GM23248 (cell line): ENCODE results near the gene MICAL1.

Experiments used
- EZH2 ChIP-seq: fragments of 200-600 bp; sonication (generic); IDR thresholded peaks from 2 replicates; pipeline ENCODE4 v1.6.1; 2018; ENCODE audit warnings: antibody characterized with exemption, mild to moderate bottlenecking; ENCODE audit not compliant: insufficient read depth, poor library complexity, severe bottlenecking
- EZH2phosphoT487 ChIP-seq: fragments of 200-600 bp; sonication (generic); IDR thresholded peaks from 2 replicates; pipeline ENCODE4 v1.6.1; 2018; ENCODE audit warnings: antibody characterized with exemption, moderate library complexity, mild to moderate bottlenecking, low read depth; ENCODE audit not compliant: insufficient read depth

- TF ChIP-seq EZH2phosphoT487, result no peak
- no peak for TF ChIP-seq EZH2
Observed at GRCh38 chr6:109483735-109484057, 28.1 kb upstream of the MICAL1 start.
